ENCODE results near the gene TMX3.

GRCh38 chr18:68734308-68734707 is 19.4 kb upstream of the TMX3 start:
- TF ChIP-seq CTCF (IDR thresholded peaks at IDR 0.05): no peak
- no peak for TF ChIP-seq POLR2A (IDR thresholded peaks at IDR 0.05)
- TF ChIP-seq EP300 (IDR thresholded peaks at IDR 0.05): no peak

Data from ovary (tissue), 3 donors.